ENCODE measurements around the gene PLXNB2. TPM values are rescaled to one million over a fixed set of nuclear protein-coding genes. Genes with fewer than 3 reads are reported as not detected.

PLXNB2 gene
- total RNA-seq, 1 experiment from 2014 or later = 42.4 TPM

GRCh38 chr22:50252082-50253045, 55.1 kb downstream of the PLXNB2 start:
- peak; percentile 76 for DNase-seq (ENCODE audit: low read depth)

- no peak for DNase-seq (ENCODE audit: low read depth)
Observed at GRCh38 chr22:50251477-50252081, 55.9 kb downstream of the PLXNB2 start.

- peak; percentile 79 for DNase-seq (ENCODE audit: low read depth)
Observed at GRCh38 chr22:50250555-50251476, 56.6 kb downstream of the PLXNB2 start, which contains the start of gene HDAC10. Gene HDAC10 (minus strand): TSS chr22:50251265. CDS start chr22:50251032, 233 bp downstream.

GRCh38 chr22:50250249-50250554, 57.2 kb downstream of the PLXNB2 start:
- DNase-seq (ENCODE audit: low read depth) = no peak

GRCh38 chr22:50249341-50250248, 57.9 kb downstream of the PLXNB2 start:
- DNase-seq (ENCODE audit: low read depth) = no peak

GRCh38 chr22:50248196-50249081, 59.0 kb downstream of the PLXNB2 start:
- no peak for DNase-seq (ENCODE audit: low read depth)

- peak; percentile 71 for DNase-seq (ENCODE audit: low read depth)
Observed at GRCh38 chr22:50247748-50248147, 59.7 kb downstream of the PLXNB2 start.

- DNase-seq (ENCODE audit: low read depth) = no peak
Observed at GRCh38 chr22:50246242-50247175, 60.9 kb downstream of the PLXNB2 start.

- no peak for DNase-seq (ENCODE audit: low read depth)
Observed at GRCh38 chr22:50245214-50246072, 62.0 kb downstream of the PLXNB2 start.

- peak; percentile 96 for DNase-seq (ENCODE audit: low read depth)
Observed at GRCh38 chr22:50244420-50245213, 62.8 kb downstream of the PLXNB2 start, which contains the start of gene TUBGCP6. Gene TUBGCP6 (minus strand): TSS chr22:50245023. CDS start chr22:50244459, 564 bp downstream.

GRCh38 chr22:50243685-50244419, 63.6 kb downstream of the PLXNB2 start:
- DNase-seq (ENCODE audit: low read depth) = no peak

GRCh38 chr22:50242406-50242949, 65.0 kb downstream of the PLXNB2 start:
- no peak for DNase-seq (ENCODE audit: low read depth)

- no peak for DNase-seq (ENCODE audit: low read depth)
Observed at GRCh38 chr22:50238755-50239154, 68.7 kb downstream of the PLXNB2 start.

GRCh38 chr22:50236731-50237409, 70.6 kb downstream of the PLXNB2 start:
- no peak for DNase-seq (ENCODE audit: low read depth)

GRCh38 chr22:50233223-50233622, 74.2 kb downstream of the PLXNB2 start:
- no peak for DNase-seq (ENCODE audit: low read depth)
